GM20431 (cell line): Measurements from ENCODE around the gene ADGRV1.
"Not testable (repeated sequence)": the region's sequence is repeated elsewhere in the genome, so short reads cannot be mapped to it uniquely, and the experiment has no call there.

Experiments used
- in situ Hi-C: fragments of 300-500 bp; cut with MseI, MboI; formaldehyde crosslinking; loops from one replicate; pipeline ENCODE4 v1.15.0; 2020; ENCODE audit warnings: low sequenced_read_pairs; ENCODE audit not compliant: unreplicated experiment

Gene ADGRV1

DNA sequence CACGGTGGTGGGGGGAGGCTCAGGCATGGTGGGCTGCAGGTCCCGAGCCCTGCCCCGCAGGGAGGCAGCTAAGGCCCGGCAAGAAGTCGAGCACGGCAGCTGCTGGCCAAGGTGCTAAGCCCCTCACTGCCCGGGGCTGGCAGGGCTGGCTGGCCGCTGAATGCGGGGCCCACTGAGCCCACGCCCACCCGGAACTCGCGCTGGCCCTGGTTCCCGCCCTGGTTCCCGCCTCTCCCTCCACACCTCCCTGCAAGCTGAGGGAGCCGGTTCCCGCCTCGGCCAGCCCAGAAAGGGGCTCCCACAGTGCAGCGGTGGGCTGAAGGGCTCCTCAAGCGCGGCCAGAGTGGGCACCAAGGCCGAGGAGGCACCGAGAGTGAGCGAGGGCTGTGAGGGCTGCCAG lies 289.0 kb downstream of the ADGRV1 start:
- in situ Hi-C loops = not testable (repeated sequence)

DNA sequence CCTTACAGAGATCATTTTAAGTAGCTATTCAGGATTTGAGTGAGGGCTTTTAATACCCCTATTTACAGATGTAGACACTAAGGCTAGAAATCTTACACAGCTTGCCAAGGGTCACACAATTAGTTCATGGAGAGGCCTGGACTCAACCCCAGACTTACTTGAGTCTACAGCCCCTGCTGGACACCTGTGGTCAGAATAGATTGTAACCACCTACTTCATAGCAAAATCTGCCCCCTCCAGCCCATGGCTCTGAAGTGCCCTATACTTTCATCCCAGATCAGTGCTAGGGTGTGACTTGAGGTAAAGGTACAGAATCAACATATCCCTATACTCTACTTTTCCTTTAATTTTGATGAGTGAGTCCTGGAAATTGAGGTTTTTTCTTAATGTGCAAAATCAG lies 291.3 kb downstream of the ADGRV1 start:
- in situ Hi-C loops = loop anchor here (25.0 kb wide), 1 partner anchor 362 kb away; no protein-coding TSS in a partner anchor

DNA sequence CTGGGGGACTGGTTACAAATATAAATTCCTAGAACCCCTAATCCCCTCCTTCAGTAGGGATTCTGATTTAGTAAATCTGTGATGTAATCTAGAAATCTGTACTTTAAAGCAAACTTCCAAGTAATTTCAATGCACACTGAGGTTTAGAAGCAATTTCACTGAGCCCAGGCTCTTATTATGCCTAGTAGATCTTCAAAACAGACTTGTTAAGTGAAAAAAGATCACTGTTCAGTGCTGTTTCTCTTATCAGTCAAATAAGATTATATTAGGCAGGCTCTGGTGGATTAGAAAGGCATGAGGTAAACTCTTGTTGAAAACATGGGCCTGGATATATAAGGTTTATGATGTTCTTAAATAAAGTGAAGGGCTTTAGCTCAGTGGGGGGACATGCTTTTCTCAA lies 293.9 kb downstream of the ADGRV1 start:
- in situ Hi-C loops = loop anchor here (25.0 kb wide), 1 partner anchor 360 kb away; no protein-coding TSS in a partner anchor

DNA sequence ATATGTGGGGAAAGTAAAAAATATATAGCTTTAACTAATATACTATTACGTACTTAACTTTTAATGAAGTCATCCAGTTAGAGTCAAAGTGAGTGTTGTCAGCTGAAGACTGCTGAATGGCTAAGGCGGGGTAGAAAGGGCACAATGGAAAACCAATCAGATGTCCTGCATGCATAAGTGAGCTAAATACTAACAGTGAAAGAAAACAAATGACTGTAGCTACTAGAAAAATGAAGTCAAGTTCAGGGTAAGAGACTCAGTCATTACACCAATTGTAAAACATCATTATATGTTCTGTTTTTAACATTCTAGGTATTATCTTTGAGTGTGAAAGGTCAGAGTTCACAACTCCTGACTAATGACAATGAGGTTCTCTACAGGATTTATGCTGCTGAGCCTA lies 295.2 kb downstream of the ADGRV1 start:
- in situ Hi-C loops = loop anchor here (25.0 kb wide), 1 partner anchor 359 kb away; no protein-coding TSS in a partner anchor

DNA sequence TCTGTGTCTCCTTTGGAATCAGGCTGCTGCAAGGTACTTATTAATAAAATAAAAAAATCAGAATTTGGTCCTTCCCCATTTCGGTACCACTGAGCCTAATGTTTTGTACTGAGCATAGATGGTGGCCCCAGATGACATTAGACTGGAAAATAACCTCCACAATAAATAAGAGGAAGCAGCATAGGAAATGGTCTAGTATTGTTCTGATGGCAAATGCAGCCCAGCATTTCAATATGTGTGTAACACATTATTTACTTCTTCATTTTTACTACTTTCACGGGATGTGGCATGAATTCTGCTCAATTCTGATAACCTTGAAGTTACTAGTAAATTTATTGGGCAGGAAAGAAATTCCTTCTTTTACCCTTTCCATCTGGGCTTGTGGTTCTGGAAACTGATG lies 295.6 kb downstream of the ADGRV1 start:
- in situ Hi-C loops = loop anchor here (25.0 kb wide), 1 partner anchor 358 kb away; no protein-coding TSS in a partner anchor

DNA sequence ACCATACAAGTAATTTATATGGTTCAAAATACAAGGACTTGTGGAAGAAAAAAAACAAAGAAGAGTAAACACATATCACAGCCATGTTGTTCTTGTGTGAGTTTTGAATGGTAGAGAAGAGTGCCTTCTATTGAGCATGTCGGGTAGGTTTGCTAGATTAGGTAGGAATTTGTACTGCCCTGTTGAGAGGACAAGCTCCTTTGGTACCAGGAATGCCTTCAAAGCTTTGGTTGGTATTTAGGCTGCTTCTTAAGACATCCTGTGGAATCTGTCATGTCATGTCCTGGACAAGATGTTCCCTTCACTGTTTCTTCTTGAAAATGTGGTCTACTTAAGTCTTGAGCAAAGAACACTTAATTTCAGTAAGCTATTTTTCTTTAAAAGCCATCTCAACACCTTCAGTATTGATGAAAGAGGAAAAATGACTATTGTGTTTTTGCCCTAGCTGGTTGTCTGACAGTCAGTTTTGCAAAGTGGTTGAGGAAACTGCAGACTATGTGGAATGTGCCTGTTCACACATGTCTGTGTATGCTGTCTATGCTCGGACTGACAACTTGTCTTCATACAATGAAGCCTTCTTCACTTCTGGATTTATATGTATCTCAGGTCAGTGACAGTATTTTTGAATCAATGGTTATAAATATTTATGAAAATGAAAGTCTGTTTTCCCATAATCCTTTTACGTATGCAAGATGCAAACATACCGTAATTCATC lies 296.9 kb downstream of the ADGRV1 start:
- in situ Hi-C loops = loop anchor here (25.0 kb wide), 1 partner anchor 357 kb away; no protein-coding TSS in a partner anchor

DNA sequence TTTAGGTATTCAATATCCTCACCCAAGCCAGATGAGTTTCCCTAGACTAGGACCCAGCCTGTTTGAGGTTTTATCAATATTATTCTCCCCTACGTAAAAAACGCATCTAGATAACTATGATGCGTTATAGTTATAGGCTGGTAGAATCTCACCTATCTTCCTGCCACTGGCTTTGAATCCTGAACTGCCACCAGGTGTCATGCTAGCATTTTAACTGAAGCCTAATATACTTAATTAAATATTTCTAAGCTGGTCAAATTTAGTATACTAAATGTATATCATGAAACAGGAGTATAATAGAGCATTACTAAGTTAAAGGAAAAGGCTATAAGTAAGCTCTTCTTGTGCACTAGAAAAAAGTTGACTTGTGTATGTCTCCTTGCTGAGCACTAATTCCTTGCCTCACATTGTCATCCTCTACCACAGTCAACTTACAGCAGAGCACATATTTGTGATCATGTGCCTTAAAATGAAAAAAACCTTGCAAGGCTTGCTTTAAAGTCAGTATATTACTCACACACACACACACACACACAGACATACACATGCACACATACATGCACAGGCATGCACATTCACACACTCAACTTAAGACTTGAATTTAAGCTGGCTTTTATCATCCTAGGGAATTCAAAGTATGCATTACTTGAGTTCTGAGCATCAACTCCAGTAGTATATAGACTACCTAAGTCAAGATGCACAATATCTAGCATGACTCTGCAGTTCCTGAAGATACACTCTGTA lies 303.4 kb downstream of the ADGRV1 start:
- in situ Hi-C loops = loop anchor here (25.0 kb wide), 1 partner anchor 350 kb away; no protein-coding TSS in a partner anchor

DNA sequence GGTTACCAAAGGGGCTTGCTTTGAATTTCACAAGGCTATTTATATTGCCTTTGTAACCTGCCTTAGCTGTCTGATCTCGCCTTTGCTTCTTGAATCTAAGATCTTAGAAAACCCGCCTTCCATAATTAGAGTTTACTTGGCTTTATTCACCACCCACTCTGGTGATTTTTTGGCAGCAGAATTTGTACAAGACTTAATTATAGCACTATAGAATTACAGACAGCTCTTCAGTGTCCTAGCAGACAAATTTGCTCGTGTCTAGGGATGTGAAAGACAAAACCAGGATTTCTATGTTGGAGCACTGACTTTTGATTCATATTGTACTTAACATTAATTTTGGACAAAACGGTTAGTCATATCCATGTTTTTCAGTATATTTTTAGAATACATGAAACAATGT lies 306.6 kb downstream of the ADGRV1 start:
- in situ Hi-C loops = loop anchor here (25.0 kb wide), 1 partner anchor 347 kb away; no protein-coding TSS in a partner anchor

DNA sequence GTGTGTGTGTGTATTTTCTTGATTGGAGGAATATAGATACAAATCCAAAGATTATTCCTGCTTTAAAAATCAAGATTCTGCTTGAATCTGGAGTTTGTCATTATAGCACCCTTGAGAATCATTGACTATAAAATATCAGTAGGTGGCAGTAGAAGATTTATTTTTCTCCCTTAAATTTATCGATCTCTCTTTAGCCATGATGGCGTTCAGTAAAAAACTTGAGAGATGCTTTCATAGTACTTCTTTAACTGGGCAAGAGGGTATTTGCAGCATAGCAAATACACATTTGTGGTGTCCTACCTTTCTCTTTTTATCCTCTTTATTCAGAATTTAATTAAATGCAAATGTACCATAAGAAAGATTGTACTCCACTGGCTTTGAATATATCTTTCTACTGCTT lies 307.7 kb downstream of the ADGRV1 start:
- in situ Hi-C loops = loop anchor here (25.0 kb wide), 1 partner anchor 346 kb away; no protein-coding TSS in a partner anchor

DNA sequence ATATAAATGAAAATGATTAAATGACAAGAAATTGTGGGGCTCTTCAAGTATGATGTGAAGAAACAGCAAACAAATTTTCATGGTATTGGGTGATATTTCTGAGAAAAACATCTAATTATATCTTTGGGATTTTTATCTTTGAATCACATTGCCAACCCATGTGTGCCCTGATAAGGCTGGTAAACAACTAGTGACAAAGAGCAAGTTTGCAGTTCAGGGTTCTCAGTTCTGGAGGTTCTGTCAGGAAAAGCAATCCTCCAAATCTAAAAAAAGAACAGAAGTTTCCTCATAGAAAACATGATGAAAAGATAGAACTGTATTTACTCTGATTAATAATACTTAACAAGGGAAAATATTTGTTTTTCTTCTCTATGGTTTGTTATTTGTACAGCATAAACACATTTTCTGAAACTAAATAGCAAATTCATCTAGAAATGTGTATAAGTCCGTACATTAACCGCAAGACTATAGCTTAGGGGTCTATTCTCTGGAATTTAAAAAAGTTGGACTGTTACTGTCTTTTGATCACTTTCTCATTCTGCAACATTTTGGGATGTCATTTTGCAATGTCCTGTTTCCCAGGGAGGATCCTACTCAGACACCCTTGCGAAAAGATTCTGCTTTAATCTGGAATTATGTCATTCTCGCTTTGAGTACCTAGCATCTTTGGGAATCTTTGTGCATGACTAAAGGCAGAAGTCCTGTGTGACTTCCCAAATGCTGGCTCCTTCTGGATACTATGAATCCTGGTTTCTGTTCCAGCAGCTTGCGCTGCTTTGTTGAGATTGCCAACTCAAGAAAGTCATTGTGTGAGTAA lies 308.5 kb downstream of the ADGRV1 start:
- in situ Hi-C loops = loop anchor here (25.0 kb wide), 1 partner anchor 345 kb away; no protein-coding TSS in a partner anchor

DNA sequence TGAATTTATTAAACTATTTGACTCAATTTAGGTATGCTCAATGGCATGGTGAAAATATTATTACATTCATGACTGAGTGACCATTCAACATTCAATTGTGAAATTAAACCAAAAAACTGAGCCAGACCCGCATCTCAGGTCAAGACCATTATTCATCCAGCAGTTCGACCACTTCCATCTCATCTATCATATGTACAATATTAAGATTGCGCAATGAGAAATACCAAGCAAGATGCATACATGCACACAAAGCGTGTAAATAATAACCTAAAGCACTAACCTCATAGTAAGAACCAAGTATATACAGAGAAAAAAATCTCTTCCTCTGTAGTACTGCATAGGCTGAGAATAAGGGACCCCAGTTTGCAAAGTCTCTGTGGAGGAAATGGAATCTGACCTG lies 310.2 kb downstream of the ADGRV1 start:
- in situ Hi-C loops = loop anchor here (25.0 kb wide), 1 partner anchor 344 kb away; no protein-coding TSS in a partner anchor

DNA sequence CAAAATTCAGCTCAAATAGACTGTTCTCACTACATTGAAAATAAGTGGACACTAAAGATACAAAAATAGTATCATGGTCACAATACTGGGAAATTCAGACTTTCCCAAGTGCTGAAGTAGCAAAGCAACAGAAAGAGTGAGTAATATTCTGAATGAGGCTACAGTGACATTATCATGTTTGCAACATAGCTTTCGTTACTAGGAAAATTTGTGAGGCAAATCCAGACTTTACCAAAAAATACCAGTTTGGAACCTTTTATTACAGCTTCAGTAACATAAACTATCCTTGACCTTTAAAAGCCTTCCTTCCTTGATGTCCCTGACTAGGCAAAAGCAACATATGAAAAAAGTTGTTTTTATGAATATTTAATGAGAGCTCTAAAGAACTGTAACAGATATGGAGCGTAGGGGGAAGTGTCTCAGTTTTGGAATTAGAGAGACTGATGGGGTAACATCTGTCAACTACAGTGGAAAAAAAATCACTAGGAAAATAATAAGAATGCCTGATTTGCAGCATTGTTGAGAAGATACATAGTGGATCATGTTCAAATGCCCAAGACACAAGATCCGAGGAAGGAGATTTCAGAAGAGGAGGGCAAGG lies 312.9 kb downstream of the ADGRV1 start:
- in situ Hi-C loops = loop anchor here (25.0 kb wide), 1 partner anchor 341 kb away; no protein-coding TSS in a partner anchor

DNA sequence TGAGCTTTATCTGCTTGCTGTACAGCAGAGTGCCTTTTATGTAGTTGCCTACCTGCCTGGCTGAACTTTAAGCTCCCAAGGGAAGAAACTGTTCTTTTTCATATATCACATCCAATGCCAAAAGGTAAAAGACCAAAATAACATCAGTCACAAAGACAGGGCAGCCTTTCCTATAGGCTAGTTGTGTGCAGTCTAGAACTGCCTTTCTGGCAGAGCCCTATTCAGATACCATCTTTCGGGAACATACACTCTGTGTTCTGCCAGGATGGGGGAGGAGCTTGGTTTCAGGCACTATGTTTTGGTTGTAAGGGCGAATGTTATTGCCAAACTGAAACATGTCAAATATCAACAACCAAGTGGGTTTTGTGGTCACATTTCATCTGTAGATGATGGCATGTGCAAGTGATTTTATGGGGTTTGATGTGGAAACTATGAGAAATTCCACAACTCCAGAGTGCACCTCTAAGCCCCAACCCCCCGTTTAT lies 314.5 kb downstream of the ADGRV1 start:
- in situ Hi-C loops = loop anchor here (25.0 kb wide), 1 partner anchor 339 kb away; no protein-coding TSS in a partner anchor

DNA sequence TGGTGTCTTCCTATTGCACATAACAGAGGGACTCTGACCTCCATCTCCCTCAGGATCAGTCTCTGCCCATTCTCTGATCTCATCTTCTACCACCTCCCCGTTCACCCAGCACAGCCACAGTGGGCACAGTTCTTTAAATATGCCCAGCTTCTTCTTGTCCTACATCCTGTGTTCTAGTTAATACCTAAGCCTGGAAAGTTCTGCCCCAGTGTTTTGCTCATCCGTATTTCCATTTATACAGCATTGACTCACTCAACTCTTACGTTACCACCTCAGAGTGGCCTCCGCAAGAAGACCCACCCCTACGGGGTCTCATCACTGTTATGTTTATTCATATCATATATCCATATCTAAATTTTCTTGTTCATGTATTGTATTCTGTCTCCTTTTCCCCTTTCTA lies 315.5 kb downstream of the ADGRV1 start:
- in situ Hi-C loops = loop anchor here (25.0 kb wide), 1 partner anchor 338 kb away; no protein-coding TSS in a partner anchor

DNA sequence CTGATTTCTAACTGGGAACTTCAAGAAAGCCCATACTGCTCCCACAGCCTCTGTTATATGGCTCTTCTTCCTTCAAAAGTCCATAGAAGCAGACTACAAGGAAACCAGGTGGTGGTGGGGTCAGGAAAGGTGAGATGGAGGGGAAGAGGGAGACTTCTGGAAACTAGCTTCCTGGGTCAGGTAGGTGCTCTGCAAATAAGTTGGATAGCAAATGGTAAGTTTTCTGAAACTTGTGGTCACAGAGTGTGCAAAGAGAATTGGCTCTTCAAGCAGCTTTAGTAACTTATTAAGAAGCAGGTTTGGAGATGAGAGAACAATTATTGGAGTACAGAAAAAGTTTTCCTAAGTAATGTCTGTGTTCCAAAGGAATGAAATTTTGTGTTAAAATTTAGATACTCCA lies 316.9 kb downstream of the ADGRV1 start:
- in situ Hi-C loops = no loop called here

DNA sequence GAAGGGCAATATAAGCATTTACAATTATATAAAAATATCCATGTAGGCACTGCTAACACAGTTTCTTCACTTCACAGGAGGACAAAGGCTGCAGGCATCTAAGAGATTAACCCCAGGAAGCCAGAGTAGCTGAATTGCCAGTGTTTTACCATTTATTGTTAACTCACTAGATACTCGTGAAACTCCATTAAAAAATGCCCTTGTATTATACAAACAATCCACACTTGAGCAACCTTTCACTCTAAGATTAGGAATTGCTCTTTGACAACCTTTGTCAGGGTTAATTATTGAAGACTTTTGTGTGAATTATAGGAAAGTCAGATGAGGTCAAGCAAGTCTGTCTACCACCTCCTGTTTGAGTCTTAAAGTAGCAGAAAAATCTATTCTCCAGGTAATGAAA lies 317.8 kb downstream of the ADGRV1 start:
- in situ Hi-C loops = no loop called here

DNA sequence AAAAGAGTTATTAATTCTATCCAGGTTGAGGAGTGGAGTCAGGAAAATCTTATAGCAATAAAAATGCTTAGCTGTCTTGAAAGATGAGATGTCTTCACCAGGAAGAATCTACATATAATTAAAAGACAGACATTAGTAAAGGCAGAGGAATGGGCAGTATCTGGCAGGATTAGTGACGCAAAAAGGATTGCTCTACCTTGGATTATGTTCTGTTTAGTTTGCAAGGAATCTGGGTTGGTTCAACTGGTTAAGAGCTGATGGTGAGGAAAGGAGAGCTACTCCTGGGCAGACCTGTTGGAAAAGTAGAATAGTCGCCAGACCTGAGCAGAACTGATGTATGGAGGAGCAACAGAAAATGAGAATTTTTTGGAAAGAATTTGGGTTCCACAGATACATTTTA lies 318.5 kb downstream of the ADGRV1 start:
- in situ Hi-C loops = no loop called here

DNA sequence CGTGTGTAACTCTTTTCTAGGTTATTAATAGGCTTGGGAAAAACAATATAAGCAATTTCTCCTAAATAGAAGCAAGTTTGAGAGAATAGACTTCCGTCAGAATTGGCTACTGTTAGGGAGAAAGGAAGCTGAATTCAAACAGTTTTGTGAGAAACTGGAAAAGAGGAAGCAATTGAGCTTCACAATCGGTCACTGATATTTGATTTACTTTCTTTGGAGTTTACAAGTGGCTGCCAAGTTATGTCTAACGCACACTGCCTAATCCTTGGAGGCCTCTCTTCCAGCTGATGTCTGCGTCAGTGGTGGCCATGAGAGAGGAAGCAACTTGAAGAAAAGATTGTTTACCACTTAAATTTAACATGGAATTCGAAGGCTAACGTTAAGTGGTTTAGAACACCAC lies 319.5 kb downstream of the ADGRV1 start:
- in situ Hi-C loops = no loop called here

DNA sequence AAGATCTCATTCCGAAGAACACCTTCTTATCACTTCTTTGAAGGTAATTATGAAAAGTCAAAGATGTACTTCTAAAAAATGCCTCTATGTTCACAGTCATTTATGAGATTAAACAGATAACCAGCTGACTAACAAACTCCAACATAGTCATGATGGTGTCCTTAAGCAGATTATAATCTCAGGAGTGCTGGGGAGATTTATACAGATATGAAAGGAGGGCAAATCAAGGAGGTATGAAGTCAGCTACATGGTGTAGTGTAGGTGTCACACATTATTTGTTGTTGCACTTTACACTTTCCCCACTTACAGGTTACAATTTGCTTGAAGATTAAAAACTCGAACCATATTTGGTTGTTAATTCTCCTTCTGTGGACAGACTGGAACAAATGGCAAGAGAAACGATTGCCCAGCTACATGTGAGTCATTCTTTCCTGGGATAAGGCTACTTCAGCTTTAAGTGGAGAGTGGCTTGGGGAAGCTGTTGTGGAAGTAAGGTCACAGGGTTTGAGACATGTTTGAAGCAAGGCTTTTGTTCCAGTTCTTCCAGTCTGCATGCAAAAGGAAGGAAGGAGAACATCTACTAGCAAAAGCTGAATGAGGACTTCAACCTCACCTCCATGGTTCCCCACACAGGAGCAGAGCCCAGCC lies 320.1 kb downstream of the ADGRV1 start:
- in situ Hi-C loops = no loop called here
